Measurements from ENCODE around the gene FBXW10. TPM values are rescaled to one million over a fixed set of nuclear protein-coding genes. Genes with fewer than 3 reads are reported as not detected.
A peak's percentile ranks its signal among the peaks of the same experiment; 100 is the strongest.
"Not testable (repeated sequence)": the region's sequence is repeated elsewhere in the genome, so short reads cannot be mapped to it uniquely, and the experiment has no call there.

Gene FBXW10
- total and polyA plus RNA-seq, 2 donors (not counting 3 experiments of a cell fraction or from before 2014, with no cell fraction given): not detected

DNA sequence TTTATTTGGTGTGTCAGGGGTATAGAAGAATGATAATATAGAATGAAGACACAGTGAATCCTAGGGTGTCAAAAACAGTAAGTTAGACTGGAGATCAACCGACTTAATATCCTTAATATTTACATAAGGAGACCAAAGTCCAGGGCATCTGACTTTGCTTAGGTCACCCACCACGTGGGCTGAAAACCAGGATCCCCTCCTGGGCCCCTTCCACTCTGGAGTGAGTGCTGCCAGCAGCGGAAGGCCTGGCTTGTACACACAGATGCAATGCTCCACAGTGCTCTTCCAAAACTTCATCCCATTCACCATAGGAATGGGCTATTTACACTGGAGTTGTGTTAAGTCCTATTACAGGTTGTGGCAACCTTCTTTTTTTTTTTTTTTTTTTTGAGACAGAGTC, 2.7 kb downstream of the FBXW10 start:
- H3K9me1 ChIP-seq (replicated peaks; ENCODE audit: control insufficient read depth, extremely low read depth, insufficient read depth, low read length); H3K27me3 ChIP-seq (ENCODE audit: control insufficient read depth in 2 of 2, insufficient read depth in 2 of 2, low read length in 2 of 2); BruUV-seq (replicated peaks); DNase-seq (ENCODE audit: low read depth, low spot score); intact Hi-C loops (cut with micrococcal nuclease); H3K79me2 ChIP-seq (ENCODE audit: control insufficient read depth, insufficient read depth, low read length); dilution Hi-C loops (cut with MboI; ENCODE audit: extremely low pct_ligation_motif_present, low sequenced_read_pairs); H2AFZ ChIP-seq (ENCODE audit: low read depth, low read length); H3K36me3 ChIP-seq (ENCODE audit: control insufficient read depth in 2 of 2, extremely low read depth in 1 of 2, insufficient read depth in 2 of 2, low read length in 2 of 2); H3K27ac ChIP-seq (ENCODE audit: insufficient read depth, low read depth, low read length); POLR2A ChIA-PET; H3K4me3 ChIP-seq (replicated peaks in 1 of 3; ENCODE audit: insufficient read depth in 1 of 3, low read depth in 1 of 3, low read length in 3 of 3); H3K4me1 ChIP-seq (ENCODE audit: control insufficient read depth, extremely low read depth, insufficient read depth, low read length); H3K9me3 ChIP-seq (replicated peaks; ENCODE audit: control insufficient read depth, insufficient read depth, low read length); H3K9ac ChIP-seq (replicated peaks; ENCODE audit: extremely low read depth, insufficient read depth, low read length); CTCF ChIA-PET; FAIRE-seq; H3K4me2 ChIP-seq (ENCODE audit: insufficient read depth, low read length); H4K20me1 ChIP-seq (replicated peaks; ENCODE audit: control insufficient read depth, extremely low read depth, insufficient read depth, low read length): not testable (repeated sequence)

DNA sequence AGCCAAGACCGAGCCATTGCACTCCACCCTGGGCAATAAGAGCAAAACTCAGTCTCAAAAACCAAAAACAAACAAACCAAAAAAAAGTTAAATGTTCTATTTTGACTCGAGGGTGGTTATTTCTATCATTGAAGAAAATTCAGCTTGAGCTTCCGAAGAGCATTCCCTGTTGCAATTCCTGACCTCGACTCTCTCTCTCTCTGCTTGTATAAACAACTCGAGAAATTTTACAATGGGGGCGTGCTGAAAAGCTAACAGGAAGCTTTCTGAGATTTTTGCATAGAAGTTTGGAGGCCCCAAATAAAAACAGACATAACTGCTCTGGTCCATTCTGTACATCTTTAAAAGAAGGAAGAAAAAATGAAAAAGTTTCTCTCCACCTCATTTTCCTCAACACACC, 3.6 kb downstream of the FBXW10 start:
- H4K20me1 ChIP-seq (replicated peaks; ENCODE audit: control insufficient read depth, extremely low read depth, insufficient read depth, low read length); H3K36me3 ChIP-seq (ENCODE audit: control insufficient read depth in 2 of 2, extremely low read depth in 1 of 2, insufficient read depth in 2 of 2, low read length in 2 of 2); CTCF ChIA-PET; dilution Hi-C loops (cut with MboI; ENCODE audit: extremely low pct_ligation_motif_present, low sequenced_read_pairs); H3K4me2 ChIP-seq (ENCODE audit: insufficient read depth, low read length); H3K27ac ChIP-seq (ENCODE audit: insufficient read depth, low read depth, low read length); H3K9me1 ChIP-seq (replicated peaks; ENCODE audit: control insufficient read depth, extremely low read depth, insufficient read depth, low read length); H3K4me1 ChIP-seq (ENCODE audit: control insufficient read depth, extremely low read depth, insufficient read depth, low read length); H3K79me2 ChIP-seq (ENCODE audit: control insufficient read depth, insufficient read depth, low read length); BruUV-seq (replicated peaks); H2AFZ ChIP-seq (ENCODE audit: low read depth, low read length); H3K4me3 ChIP-seq (replicated peaks in 1 of 3; ENCODE audit: insufficient read depth in 1 of 3, low read depth in 1 of 3, low read length in 3 of 3); POLR2A ChIA-PET; H3K9ac ChIP-seq (replicated peaks; ENCODE audit: extremely low read depth, insufficient read depth, low read length); intact Hi-C loops (cut with micrococcal nuclease); H3K27me3 ChIP-seq (ENCODE audit: control insufficient read depth in 2 of 2, insufficient read depth in 2 of 2, low read length in 2 of 2); DNase-seq (ENCODE audit: low read depth, low spot score); H3K9me3 ChIP-seq (replicated peaks; ENCODE audit: control insufficient read depth, insufficient read depth, low read length): not testable (repeated sequence)
- peak; percentile 4 for FAIRE-seq

DNA sequence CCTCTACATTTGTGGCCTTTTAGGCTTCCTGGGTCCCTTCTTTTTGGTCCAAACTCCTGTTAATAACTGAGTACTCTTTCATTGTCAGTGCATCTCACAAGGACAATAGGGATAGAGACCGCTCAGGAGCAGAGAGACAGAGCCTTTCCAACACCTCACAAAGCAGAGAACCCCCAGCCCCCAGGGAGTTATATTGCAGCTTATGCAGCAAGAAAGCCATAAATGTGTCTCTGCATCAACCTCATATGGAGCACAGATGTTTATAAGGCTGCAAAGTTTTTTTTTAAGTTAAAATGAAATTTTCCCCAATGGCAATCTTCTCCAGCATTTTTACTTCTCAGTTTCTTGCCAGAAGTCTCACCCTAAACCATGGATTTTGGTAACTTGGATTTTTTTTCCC, 6.4 kb downstream of the FBXW10 start:
- DNase-seq (ENCODE audit: low read depth, low spot score); intact Hi-C loops (cut with micrococcal nuclease); H4K20me1 ChIP-seq (replicated peaks; ENCODE audit: control insufficient read depth, extremely low read depth, insufficient read depth, low read length); H3K27me3 ChIP-seq (ENCODE audit: control insufficient read depth in 2 of 2, insufficient read depth in 2 of 2, low read length in 2 of 2); H3K4me1 ChIP-seq (ENCODE audit: control insufficient read depth, extremely low read depth, insufficient read depth, low read length); H3K4me2 ChIP-seq (ENCODE audit: insufficient read depth, low read length); H3K79me2 ChIP-seq (ENCODE audit: control insufficient read depth, insufficient read depth, low read length); H3K4me3 ChIP-seq (replicated peaks in 1 of 3; ENCODE audit: insufficient read depth in 1 of 3, low read depth in 1 of 3, low read length in 3 of 3); POLR2A ChIA-PET; H3K9ac ChIP-seq (replicated peaks; ENCODE audit: extremely low read depth, insufficient read depth, low read length); BruUV-seq (replicated peaks); dilution Hi-C loops (cut with MboI; ENCODE audit: extremely low pct_ligation_motif_present, low sequenced_read_pairs); H3K9me1 ChIP-seq (replicated peaks; ENCODE audit: control insufficient read depth, extremely low read depth, insufficient read depth, low read length); H3K27ac ChIP-seq (ENCODE audit: insufficient read depth, low read depth, low read length); CTCF ChIA-PET; H3K9me3 ChIP-seq (replicated peaks; ENCODE audit: control insufficient read depth, insufficient read depth, low read length); H3K36me3 ChIP-seq (ENCODE audit: control insufficient read depth in 2 of 2, extremely low read depth in 1 of 2, insufficient read depth in 2 of 2, low read length in 2 of 2); FAIRE-seq; H2AFZ ChIP-seq (ENCODE audit: low read depth, low read length): not testable (repeated sequence)

DNA sequence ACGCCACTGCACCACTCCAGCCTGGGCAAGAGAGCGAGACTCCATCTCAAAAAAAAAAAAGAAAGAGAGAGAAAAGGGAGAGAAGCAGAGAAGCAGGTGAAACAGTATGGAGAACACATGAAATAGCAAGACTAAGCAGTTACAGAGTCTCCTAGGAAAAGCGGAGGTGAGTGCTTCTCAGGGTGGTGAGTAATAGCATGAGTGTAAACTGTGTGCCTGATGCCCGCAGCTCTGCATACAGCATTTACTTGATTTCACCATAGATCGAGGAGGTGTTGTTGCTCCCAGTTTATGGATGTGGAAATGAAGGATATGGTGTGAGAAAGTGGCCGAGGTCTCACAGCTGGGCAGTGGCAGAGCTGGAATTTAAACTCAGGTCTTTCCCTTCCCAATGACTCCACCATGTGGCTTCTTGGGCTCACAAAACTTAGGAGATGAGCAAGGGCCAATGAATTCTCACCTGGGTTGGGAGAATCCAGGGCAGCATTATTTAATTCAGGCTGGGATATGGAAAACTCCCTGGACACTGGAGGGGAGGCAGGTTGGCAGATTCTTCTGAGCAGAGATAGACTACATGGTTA, 10.1 kb downstream of the FBXW10 start:
- DNase-seq (ENCODE audit: low read depth, low spot score); H3K9me3 ChIP-seq (replicated peaks; ENCODE audit: control insufficient read depth, insufficient read depth, low read length); H3K4me3 ChIP-seq (replicated peaks in 1 of 3; ENCODE audit: insufficient read depth in 1 of 3, low read depth in 1 of 3, low read length in 3 of 3); H4K20me1 ChIP-seq (replicated peaks; ENCODE audit: control insufficient read depth, extremely low read depth, insufficient read depth, low read length); H2AFZ ChIP-seq (ENCODE audit: low read depth, low read length); intact Hi-C loops (cut with micrococcal nuclease); H3K27me3 ChIP-seq (ENCODE audit: control insufficient read depth in 2 of 2, insufficient read depth in 2 of 2, low read length in 2 of 2); H3K79me2 ChIP-seq (ENCODE audit: control insufficient read depth, insufficient read depth, low read length); H3K9ac ChIP-seq (replicated peaks; ENCODE audit: extremely low read depth, insufficient read depth, low read length); BruUV-seq (replicated peaks); H3K9me1 ChIP-seq (replicated peaks; ENCODE audit: control insufficient read depth, extremely low read depth, insufficient read depth, low read length); POLR2A ChIA-PET; dilution Hi-C loops (cut with MboI; ENCODE audit: extremely low pct_ligation_motif_present, low sequenced_read_pairs); H3K27ac ChIP-seq (ENCODE audit: insufficient read depth, low read depth, low read length); H3K4me2 ChIP-seq (ENCODE audit: insufficient read depth, low read length); H3K36me3 ChIP-seq (ENCODE audit: control insufficient read depth in 2 of 2, extremely low read depth in 1 of 2, insufficient read depth in 2 of 2, low read length in 2 of 2); CTCF ChIA-PET; H3K4me1 ChIP-seq (ENCODE audit: control insufficient read depth, extremely low read depth, insufficient read depth, low read length): not testable (repeated sequence)
- FAIRE-seq: peak; percentile 84
